Cardiac muscle cell (in vitro differentiated cells and primary cell): ENCODE results near the gene SYTL2. TPM values are rescaled to one million over a fixed set of nuclear protein-coding genes. Genes with fewer than 3 reads are reported as not detected.
"Not testable (repeated sequence)": the region's sequence is repeated elsewhere in the genome, so short reads cannot be mapped to it uniquely, and the experiment has no call there.

Source experiments
- DNase-seq, 2 donors: peaks; one replicate each; pipeline versions ENCODE4 v3.0.0 to v3.0.0-alpha.2; 2010 to 2017; ENCODE audit warnings: low read depth in 1 of 2, low spot score in 1 of 2
- H3K27ac ChIP-seq: fragments of 200-600 bp; sonication (generic); 2 replicates; pipeline ENCODE4 v1.5.1; 2016
- H3K27me3 ChIP-seq: fragments of 200-600 bp; sonication (generic); 2 replicates; pipeline ENCODE4 v1.6.0; 2016; ENCODE audit warnings: control low read depth
- H3K36me3 ChIP-seq: fragments of 200-600 bp; sonication (generic); 2 replicates; pipeline ENCODE4 v1.5.1; 2016; ENCODE audit warnings: control low read depth
- H3K4me1 ChIP-seq: fragments of 200-600 bp; sonication (generic); 2 replicates; pipeline ENCODE4 v1.8.1; 2017; ENCODE audit warnings: low read depth, mild to moderate bottlenecking, mixed run types
- H3K4me3 ChIP-seq: fragments of 200-600 bp; sonication (generic); 2 replicates; pipeline ENCODE4 v1.5.1; 2016; ENCODE audit warnings: mild to moderate bottlenecking
- H3K9me3 ChIP-seq: fragments of 200-600 bp; sonication (generic); 2 replicates; pipeline ENCODE4 v1.5.1; 2017; ENCODE audit warnings: low read depth, mild to moderate bottlenecking, control low read depth
- CTCF ChIP-seq: IDR thresholded peaks from 2 replicates; pipeline ENCODE4 v1.5.1; 2012; ENCODE audit warnings: low read depth, mild to moderate bottlenecking, low read length
- polyA plus RNA-seq: library from polyadenylated mRNA; unstranded; fragments of >200 nt; fragmentation: Nextera tagmentation; extraction: Ambion mirVana; gene quantifications from 2 replicates; pipeline ENCODE4 v1.2.1, GENCODE V29; 2016
- total RNA-seq: library from RNA; depleted of rRNA; stranded (reverse); fragments of >200 nt; gene quantifications from 2 replicates; pipeline ENCODE4 v1.2.3, GENCODE V29; 2016

SYTL2 gene
- total and polyA plus RNA-seq, 2 experiments from 2014 or later, result 1.7 to 4.1 TPM

- H3K4me3 ChIP-seq, result peak overlapping the region; percentile 65
- DNase-seq, result no peak
- peaks cover 27% of the 10 kb centered on the region for H3K4me1 ChIP-seq
- H3K9me3 ChIP-seq, result no peaks in the 10 kb centered on the region
- peak overlapping the region; percentile 96 for H3K27ac ChIP-seq
- no peak for TF ChIP-seq CTCF
- H3K36me3 ChIP-seq, result peaks cover 29% of the 10 kb centered on the region
- no peaks in the 10 kb centered on the region for H3K27me3 ChIP-seq
These were observed 147.7 kb downstream of the SYTL2 start for GRCh38 chr11:85663080-85663752.

- no peak for TF ChIP-seq CTCF
- Histone ChIP-seq H3K4me3 (peak overlapping the region; percentile 65), H3K27ac (peak overlapping the region; percentile 96), H3K9me3 (no peaks in the 10 kb centered on the region), H3K27me3 (no peaks in the 10 kb centered on the region), H3K4me1 (peaks cover 27% of the 10 kb centered on the region), H3K36me3 (peaks cover 39% of the 10 kb centered on the region)
- peak in 1 of 2 donors; percentile 32 for DNase-seq
These were observed 148.8 kb downstream of the SYTL2 start for GRCh38 chr11:85661972-85662664.

GRCh38 chr11:85658180-85658579 is 152.8 kb downstream of the SYTL2 start:
- peak in 1 of 2 donors; percentile 33 for DNase-seq
- Histone ChIP-seq H3K27me3 (no peaks in the 10 kb centered on the region), H3K4me3 (no peak overlapping the region), H3K4me1 (peaks cover 32% of the 10 kb centered on the region), H3K9me3 (no peaks in the 10 kb centered on the region), H3K27ac (no peak overlapping the region), H3K36me3 (peaks cover 63% of the 10 kb centered on the region)
- TF ChIP-seq CTCF, result no peak

GRCh38 chr11:85656777-85657176 is 154.2 kb downstream of the SYTL2 start:
- TF ChIP-seq CTCF, result no peak
- peaks cover 59% of the 10 kb centered on the region for H3K36me3 ChIP-seq
- no peaks in the 10 kb centered on the region for H3K9me3 ChIP-seq
- DNase-seq, result no peak
- no peak overlapping the region for H3K4me3 ChIP-seq
- no peaks in the 10 kb centered on the region for H3K27me3 ChIP-seq
- no peak overlapping the region for H3K27ac ChIP-seq
- peaks cover 22% of the 10 kb centered on the region for H3K4me1 ChIP-seq

- not testable (repeated sequence) for H3K27me3 ChIP-seq, H3K27ac ChIP-seq, DNase-seq, H3K9me3 ChIP-seq, H3K4me1 ChIP-seq, H3K4me3 ChIP-seq
- peaks cover 43% of the 10 kb centered on the region for H3K36me3 ChIP-seq
These were observed 156.6 kb downstream of the SYTL2 start for GRCh38 chr11:85654343-85654742.

- Histone ChIP-seq H3K27ac (peak overlapping the region; percentile 59), H3K36me3 (peaks cover 30% of the 10 kb centered on the region), H3K4me3 (no peak overlapping the region), H3K27me3 (no peaks in the 10 kb centered on the region), H3K4me1 (peaks cover 9% of the 10 kb centered on the region), H3K9me3 (no peaks in the 10 kb centered on the region)
- DNase-seq, result no peak
- no peak for TF ChIP-seq CTCF
These were observed 158.0 kb downstream of the SYTL2 start for GRCh38 chr11:85652786-85653447.
